Measurements from ENCODE around the gene CLDND2. TPM values are rescaled to one million over a fixed set of nuclear protein-coding genes. Genes with fewer than 3 reads are reported as not detected.
A peak's percentile ranks its signal among the peaks of the same experiment; 100 is the strongest.

Gene CLDND2
- total RNA-seq, 1 donor from 2014 or later, result not detected

DNA sequence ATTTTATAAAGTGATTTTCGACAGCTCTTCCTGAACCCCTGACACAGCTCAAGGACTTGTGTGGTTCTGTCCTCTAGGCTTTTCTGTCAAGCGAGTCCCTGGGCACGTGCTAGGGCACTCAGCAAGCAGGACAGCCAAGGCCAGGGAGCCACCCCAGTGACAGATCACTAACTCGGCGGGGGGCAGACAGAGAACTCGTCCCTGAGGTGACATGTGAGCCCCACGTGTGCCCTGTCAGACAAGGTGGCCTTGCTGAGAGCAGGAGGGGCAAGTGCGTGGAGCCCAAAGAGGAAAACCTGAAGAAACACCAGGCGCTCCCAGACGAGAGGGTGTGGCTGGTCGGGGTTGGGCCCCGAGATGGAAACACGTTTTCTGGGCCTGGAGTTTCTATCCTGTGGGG is 7.6 kb downstream of the CLDND2 start:
- H3K9me3 Mint-ChIP-seq (ENCODE audit: unreplicated experiment), result no peaks in the 10 kb centered on the region
- H3K4me3 Mint-ChIP-seq (ENCODE audit: unreplicated experiment), result no peak overlapping the region
- peaks cover 38% of the 10 kb centered on the region for H3K4me1 Mint-ChIP-seq (ENCODE audit: unreplicated experiment)
- no peaks in the 10 kb centered on the region for H3K27me3 Mint-ChIP-seq (ENCODE audit: unreplicated experiment)
- DNase-seq (ENCODE audit: extremely low spot score, unreplicated experiment), result no peak
- TF ChIP-seq CTCF (IDR thresholded peaks at IDR 0.05), result no peak
- H3K27ac Mint-ChIP-seq (ENCODE audit: unreplicated experiment), result no peak overlapping the region
- no peaks in the 10 kb centered on the region for H3K36me3 Mint-ChIP-seq (ENCODE audit: unreplicated experiment)

GRCh38 chr19:51359294-51359693 is 9.5 kb downstream of the CLDND2 start:
- no peak for DNase-seq (ENCODE audit: extremely low spot score, unreplicated experiment)
- Mint-ChIP-seq H3K9me3 (ENCODE audit: unreplicated experiment) (no peaks in the 10 kb centered on the region), H3K4me1 (ENCODE audit: unreplicated experiment) (peaks cover 30% of the 10 kb centered on the region), H3K27ac (ENCODE audit: unreplicated experiment) (peak overlapping the region; percentile 86), H3K36me3 (ENCODE audit: unreplicated experiment) (no peaks in the 10 kb centered on the region), H3K4me3 (ENCODE audit: unreplicated experiment) (no peak overlapping the region), H3K27me3 (ENCODE audit: unreplicated experiment) (no peaks in the 10 kb centered on the region)
- TF ChIP-seq CTCF (IDR thresholded peaks at IDR 0.05), result no peak

DNA sequence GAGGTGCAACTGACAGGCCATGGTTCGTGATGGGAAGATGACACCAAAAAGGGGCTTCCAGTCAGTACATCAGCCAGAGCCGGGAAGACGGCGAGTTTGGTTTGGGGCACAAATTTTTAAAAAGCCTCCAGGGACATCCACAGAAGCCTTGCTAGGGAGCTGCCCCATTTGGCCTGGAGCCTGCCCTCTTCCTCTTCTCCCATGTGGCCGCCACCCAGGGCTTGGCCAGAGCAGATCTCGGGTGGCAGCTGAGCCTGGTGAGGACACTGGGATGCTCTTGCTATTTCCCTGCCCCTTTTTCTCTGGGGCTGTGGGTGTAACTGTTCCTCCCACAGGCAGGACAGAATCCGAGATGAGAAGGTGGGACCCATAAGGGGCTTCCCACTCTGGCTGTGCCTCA is 10.9 kb downstream of the CLDND2 start:
- H3K9me3 Mint-ChIP-seq (ENCODE audit: unreplicated experiment), result no peaks in the 10 kb centered on the region
- no peaks in the 10 kb centered on the region for H3K27me3 Mint-ChIP-seq (ENCODE audit: unreplicated experiment)
- no peak for TF ChIP-seq CTCF (IDR thresholded peaks at IDR 0.05)
- DNase-seq (ENCODE audit: extremely low spot score, unreplicated experiment), result no peak
- no peak overlapping the region for H3K4me3 Mint-ChIP-seq (ENCODE audit: unreplicated experiment)
- peaks cover 22% of the 10 kb centered on the region for H3K4me1 Mint-ChIP-seq (ENCODE audit: unreplicated experiment)
- no peak overlapping the region for H3K27ac Mint-ChIP-seq (ENCODE audit: unreplicated experiment)
- no peaks in the 10 kb centered on the region for H3K36me3 Mint-ChIP-seq (ENCODE audit: unreplicated experiment)

DNA sequence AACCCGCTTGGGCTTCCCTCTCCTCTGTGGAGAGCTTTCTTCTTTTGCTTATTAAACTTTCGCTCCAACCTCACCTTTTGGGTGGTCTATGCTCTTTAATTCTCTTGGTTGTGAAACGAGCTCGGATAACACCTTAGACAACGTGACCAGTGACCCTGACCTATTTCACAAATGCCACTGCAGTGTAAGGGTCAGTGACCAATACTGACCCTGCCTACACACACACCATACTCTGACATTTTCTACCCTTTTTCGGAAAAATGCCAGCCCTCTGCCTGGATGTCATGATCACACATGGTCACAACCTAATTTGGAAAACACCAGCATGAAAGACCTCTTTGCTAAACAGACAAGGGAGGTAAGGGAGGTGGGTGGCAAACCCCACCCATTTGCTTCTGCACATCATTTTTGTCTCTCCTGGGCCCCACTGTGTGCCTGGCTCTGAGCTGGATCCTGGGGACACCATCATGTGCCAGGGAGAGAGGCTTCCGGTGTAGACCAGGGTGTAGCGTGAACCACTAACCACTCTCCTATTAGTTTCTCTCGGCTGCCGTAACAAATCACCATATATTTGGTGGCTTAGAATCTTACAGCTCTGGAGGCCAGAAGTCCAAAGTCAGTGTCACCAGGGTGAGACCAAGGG is 12.5 kb downstream of the CLDND2 start:
- peaks cover 9% of the 10 kb centered on the region for H3K36me3 Mint-ChIP-seq (ENCODE audit: unreplicated experiment)
- TF ChIP-seq CTCF (IDR thresholded peaks at IDR 0.05), result no peak
- no peak overlapping the region for H3K4me3 Mint-ChIP-seq (ENCODE audit: unreplicated experiment)
- no peaks in the 10 kb centered on the region for H3K27me3 Mint-ChIP-seq (ENCODE audit: unreplicated experiment)
- no peaks in the 10 kb centered on the region for H3K9me3 Mint-ChIP-seq (ENCODE audit: unreplicated experiment)
- peaks cover 18% of the 10 kb centered on the region for H3K4me1 Mint-ChIP-seq (ENCODE audit: unreplicated experiment)
- H3K27ac Mint-ChIP-seq (ENCODE audit: unreplicated experiment), result no peak overlapping the region
- no peak for DNase-seq (ENCODE audit: extremely low spot score, unreplicated experiment)

GRCh38 chr19:51354742-51355148 is 14.1 kb downstream of the CLDND2 start:
- Mint-ChIP-seq H3K27me3 (ENCODE audit: unreplicated experiment) (no peaks in the 10 kb centered on the region), H3K36me3 (ENCODE audit: unreplicated experiment) (peaks cover 16% of the 10 kb centered on the region), H3K9me3 (ENCODE audit: unreplicated experiment) (no peaks in the 10 kb centered on the region), H3K27ac (ENCODE audit: unreplicated experiment) (no peak overlapping the region), H3K4me1 (ENCODE audit: unreplicated experiment) (peaks cover 15% of the 10 kb centered on the region), H3K4me3 (ENCODE audit: unreplicated experiment) (no peak overlapping the region)
- no peak for DNase-seq (ENCODE audit: extremely low spot score, unreplicated experiment)
- no peak for TF ChIP-seq CTCF (IDR thresholded peaks at IDR 0.05)

Data from osteocyte (in vitro differentiated cells).